ENCODE measurements around the gene HES4.
A peak's percentile ranks its signal among the peaks of the same experiment; 100 is the strongest.
"Not testable (repeated sequence)": the region's sequence is repeated elsewhere in the genome, so short reads cannot be mapped to it uniquely, and the experiment has no call there.

The HES4 gene

DNA sequence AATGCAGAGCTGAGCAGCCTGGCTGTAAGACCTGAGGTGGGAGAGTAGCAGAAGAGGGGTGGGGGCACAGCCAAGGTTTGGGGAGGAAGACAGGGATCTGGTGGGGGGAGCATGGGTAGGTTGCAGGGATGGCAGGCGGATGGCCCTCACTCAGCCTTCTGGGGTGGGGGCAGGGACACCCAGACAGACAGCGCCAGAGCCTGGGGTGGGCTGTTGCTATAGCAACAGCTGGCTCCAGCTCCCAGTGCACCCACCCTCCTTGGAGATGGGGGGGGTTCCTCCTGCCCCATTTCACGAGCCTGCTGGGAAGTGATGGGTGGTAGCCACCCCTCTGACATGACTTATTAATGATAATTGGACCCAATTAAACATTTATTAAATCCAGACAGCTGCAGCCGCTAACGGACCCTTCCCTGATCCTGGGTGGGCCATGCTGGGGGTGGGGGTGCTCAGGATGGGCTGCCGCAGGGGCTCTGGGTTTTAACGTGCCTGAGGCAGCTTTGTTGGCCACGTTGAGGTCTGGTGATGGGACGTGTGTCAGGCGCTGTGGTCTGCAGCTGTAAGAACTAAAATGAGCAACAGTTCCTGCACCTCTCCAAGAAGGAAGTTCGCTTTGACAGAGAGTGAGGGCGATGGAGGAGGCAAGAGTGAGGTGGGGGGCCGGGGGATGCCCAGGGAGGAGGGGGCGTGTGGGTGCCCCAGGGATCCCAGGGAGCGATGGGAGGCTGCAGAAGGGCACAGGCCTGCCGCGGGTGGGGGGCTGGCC lies 39.4 kb upstream of the HES4 start:
- TF ChIP-seq POLR2A (IDR thresholded peaks at IDR 0.05; ENCODE audit: low read length) (no peak), GATA1 (IDR thresholded peaks at IDR 0.05; ENCODE audit: low read depth, low read length) (no peak)
- DNase-seq: no peak

DNA sequence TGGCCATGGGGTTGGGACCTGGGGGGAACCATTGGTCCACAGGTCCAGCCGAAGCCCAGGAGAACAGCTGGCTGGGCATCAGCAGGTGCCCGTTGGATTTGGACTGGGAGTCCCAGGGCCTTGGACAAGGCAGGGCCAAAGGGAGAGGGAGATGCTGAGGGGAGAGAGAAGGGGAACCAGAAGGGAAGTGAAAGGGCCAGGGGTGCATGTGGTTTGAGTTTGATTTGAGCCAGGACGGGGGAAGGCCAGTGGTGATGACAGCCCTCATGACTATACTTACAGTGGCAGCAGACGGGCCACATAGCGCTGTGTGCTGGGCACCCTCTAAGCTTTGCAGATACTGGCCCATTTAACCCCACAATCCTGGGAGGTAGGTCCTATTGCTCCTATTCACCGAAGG lies 38.8 kb upstream of the HES4 start:
- no peak for DNase-seq
- TF ChIP-seq GATA1 (IDR thresholded peaks at IDR 0.05; ENCODE audit: low read depth, low read length) (no peak), POLR2A (IDR thresholded peaks at IDR 0.05; ENCODE audit: low read length) (no peak)

DNA sequence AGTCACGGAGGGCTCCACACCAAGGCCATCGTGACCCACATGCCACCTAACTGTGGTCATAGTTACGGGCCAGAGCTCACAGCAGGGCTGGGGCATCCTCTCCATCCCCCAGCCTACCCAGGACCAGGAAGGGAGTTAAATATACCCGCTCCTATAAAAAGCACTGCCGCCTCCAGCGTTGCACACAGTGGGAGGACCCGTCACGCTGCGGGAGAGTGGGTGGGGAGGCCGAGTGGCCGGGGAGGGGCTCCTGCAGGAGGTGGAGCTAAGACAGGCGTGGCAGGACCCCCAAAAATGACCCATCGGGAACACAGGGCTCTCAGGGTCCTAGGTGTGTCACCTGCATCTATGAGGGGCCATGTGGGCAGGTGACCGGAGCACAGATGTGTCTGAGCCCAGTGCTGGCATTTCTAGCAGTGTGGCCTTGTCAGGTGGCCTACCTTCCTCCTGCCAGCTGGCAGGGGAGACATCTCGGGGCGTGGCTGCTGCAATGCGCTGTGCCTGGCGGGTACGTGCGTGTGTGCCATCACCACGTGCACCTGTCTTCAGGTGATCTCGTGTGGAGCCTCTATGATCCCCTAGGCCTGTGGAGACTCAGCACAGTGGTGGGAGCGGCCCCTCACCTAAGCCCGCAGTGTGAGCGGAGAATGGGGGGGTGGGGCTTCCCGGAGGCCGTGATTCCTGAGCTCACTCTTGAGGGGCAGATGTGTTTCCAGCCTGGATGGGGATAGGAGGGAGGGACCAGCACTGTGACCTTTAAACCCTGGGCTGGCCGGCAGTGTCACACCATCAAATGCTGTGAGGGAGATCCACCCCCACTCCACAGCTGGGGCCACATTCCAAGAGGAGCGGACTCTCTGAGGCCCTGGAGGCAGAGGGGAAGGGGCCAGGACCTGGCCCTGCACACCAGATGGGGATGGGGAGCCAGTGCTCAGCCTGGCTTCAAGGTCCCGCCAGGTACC lies 37.8 kb upstream of the HES4 start:
- no peak for DNase-seq
- TF ChIP-seq POLR2A (IDR thresholded peaks at IDR 0.05; ENCODE audit: low read length) (no peak), GATA1 (IDR thresholded peaks at IDR 0.05; ENCODE audit: low read depth, low read length) (no peak)

GRCh38 chr1:1035291-1035943 lies 35.5 kb upstream of the HES4 start:
- TF ChIP-seq GATA1 (IDR thresholded peaks at IDR 0.05; ENCODE audit: low read depth, low read length) (no peak), POLR2A (IDR thresholded peaks at IDR 0.05; ENCODE audit: low read length) (no peak)
- no peak for DNase-seq

DNA sequence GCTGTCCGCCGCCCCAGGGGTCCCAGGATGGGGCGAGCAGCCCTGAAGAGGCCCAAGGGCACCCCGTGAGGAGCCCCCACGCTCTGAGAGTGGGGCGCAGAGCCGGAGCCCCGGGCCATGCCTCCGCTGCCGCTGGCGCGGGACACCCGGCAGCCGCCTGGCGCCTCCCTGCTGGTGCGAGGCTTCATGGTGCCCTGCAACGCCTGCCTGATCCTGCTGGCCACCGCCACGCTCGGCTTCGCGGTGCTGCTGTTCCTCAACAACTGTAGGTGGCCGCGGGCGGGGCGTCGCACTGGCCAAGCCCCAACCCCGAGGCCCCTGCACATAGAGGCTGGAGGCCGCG lies 34.5 kb upstream of the HES4 start:
- TF ChIP-seq GATA1 (IDR thresholded peaks at IDR 0.05; ENCODE audit: low read depth, low read length) (no peak), POLR2A (IDR thresholded peaks at IDR 0.05; ENCODE audit: low read length) (no peak)
- DNase-seq: no peak

DNA sequence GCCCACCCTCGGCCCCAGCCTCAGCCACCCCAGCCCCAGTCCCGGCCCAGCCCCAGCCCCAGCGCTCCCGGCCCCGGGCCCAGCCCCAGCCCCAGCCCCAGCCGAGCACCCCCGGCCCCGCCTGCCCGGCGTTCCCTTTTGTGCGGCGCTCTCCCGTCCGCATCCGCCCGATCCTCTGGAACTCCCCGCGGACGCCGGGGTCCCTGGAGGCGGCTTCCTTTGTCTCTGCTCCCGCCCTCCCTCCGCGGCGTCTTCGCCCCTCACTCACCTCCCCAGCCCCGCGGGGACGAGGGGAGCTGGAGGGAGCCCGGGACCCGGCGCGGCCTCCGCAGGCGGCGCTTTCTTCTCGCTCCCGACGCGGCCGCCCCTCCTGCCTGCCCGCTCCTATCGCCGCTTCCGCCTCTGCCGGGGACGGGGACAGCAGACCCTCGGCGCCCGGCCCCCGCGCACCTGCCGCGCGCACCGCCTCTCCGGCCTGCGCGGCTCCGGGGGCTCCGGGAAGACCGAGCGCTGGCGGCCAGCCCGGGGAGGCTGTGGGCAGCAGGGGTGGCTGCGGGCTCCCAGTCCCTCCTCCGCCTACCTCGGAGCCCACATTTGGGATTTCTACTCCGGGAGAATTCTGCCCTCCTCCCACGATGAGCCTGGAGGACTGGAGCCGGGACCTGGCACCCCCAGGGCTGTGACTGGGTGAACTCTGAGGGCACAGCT lies 34.0 kb upstream of the HES4 start:
- DNase-seq: no peak
- no peak for TF ChIP-seq GATA1 (IDR thresholded peaks at IDR 0.05; ENCODE audit: low read depth, low read length)
- TF ChIP-seq POLR2A (IDR thresholded peaks at IDR 0.05; ENCODE audit: low read length): no peak

DNA sequence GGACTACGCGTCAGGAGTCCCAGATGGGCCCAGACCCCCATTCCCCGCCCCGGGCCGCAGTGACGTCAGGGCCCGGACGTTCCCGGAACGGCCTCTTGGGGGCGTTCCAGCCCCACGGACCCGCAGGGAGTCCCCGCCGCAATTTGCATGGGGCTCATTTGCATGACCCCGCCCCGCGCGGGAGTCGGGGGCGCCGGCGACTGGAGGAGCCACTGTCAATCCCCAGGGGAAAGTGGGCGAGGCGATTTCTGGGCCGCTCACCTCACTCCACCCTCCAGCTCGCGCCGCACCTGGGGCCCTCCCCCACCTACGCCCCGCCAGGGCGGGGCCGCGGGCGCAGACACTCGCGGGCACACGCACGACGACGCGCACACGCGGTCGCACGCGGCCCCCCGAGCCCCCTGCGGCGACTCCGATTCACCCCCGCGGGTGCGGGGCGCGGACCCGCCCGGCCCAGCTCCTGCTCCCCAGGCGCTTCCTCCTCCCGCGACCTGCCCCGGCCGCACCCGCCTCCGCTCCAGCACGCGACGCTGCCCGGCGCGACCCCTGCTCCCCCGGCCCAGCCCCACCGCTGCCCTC lies 33.2 kb upstream of the HES4 start:
- peak; percentile 83 to 84 for DNase-seq
- TF ChIP-seq GATA1 (IDR thresholded peaks at IDR 0.05; ENCODE audit: low read depth, low read length) (no peak), POLR2A (IDR thresholded peaks at IDR 0.05; ENCODE audit: low read length) (no peak)

DNA sequence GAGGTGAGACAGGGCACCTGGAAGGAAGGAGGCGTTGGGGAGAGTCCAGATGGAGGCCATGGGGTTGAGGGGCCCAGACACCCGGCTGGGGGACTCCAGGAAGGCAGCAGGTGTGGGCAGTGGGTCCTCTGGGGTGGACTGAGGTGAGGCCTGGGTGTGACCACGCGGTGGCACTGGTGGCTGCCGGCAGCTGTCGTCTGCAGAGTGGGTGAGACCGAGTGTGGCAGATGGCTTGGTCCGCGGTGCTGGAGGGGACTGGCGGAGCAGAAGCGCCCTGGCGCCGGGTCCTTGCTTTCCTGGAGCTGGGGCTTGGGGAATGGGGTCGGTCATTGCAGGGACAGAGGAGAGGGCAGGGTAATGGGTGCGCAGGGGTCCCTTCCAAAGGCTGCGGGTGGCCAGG lies 32.5 kb upstream of the HES4 start:
- DNase-seq: peak in 1 of 2 experiments; percentile 37
- no peak for TF ChIP-seq POLR2A (IDR thresholded peaks at IDR 0.05; ENCODE audit: low read length)
- no peak for TF ChIP-seq GATA1 (IDR thresholded peaks at IDR 0.05; ENCODE audit: low read depth, low read length)

- no peak for DNase-seq
- TF ChIP-seq GATA1 (IDR thresholded peaks at IDR 0.05; ENCODE audit: low read depth, low read length) (no peak), POLR2A (IDR thresholded peaks at IDR 0.05; ENCODE audit: low read length) (no peak)
These were observed 31.9 kb upstream of the HES4 start for GRCh38 chr1:1031659-1032235.

- DNase-seq: not testable (repeated sequence)
These were observed 31.2 kb upstream of the HES4 start for GRCh38 chr1:1030867-1031658.

- TF ChIP-seq GATA1 (IDR thresholded peaks at IDR 0.05; ENCODE audit: low read depth, low read length) (no peak), POLR2A (IDR thresholded peaks at IDR 0.05; ENCODE audit: low read length) (no peak)
- DNase-seq: no peak
These were observed 27.9 kb upstream of the HES4 start for GRCh38 chr1:1027791-1028190.

GRCh38 chr1:1026599-1027413 lies 26.9 kb upstream of the HES4 start:
- no peak for DNase-seq
- TF ChIP-seq GATA1 (IDR thresholded peaks at IDR 0.05; ENCODE audit: low read depth, low read length) (no peak), POLR2A (IDR thresholded peaks at IDR 0.05; ENCODE audit: low read length) (no peak)
